Duodenal mucosa (tissue), 2 donors: ENCODE measurements around the gene RARRES1.

Experiments used
- H3K27ac ChIP-seq: one replicate; pipeline ENCODE4 v1.7.0; 2013; ENCODE audit warnings: low read depth, low read length
- H3K27me3 ChIP-seq, 2 donors: one replicate each; pipeline ENCODE4 v1.7.0; 2013; ENCODE audit warnings: low read length in 2 of 2, control low read depth in 1 of 2; ENCODE audit not compliant: insufficient read depth in 2 of 2, control insufficient read depth in 1 of 2
- H3K36me3 ChIP-seq, 2 donors: one replicate each; pipeline ENCODE4 v1.7.0; 2013; ENCODE audit warnings: low read length in 2 of 2, control low read depth in 1 of 2; ENCODE audit not compliant: insufficient read depth in 2 of 2, control insufficient read depth in 1 of 2
- H3K4me1 ChIP-seq, 2 donors: one replicate each; pipeline ENCODE4 v1.7.0; 2013; ENCODE audit warnings: low read length in 2 of 2, control low read depth in 1 of 2; ENCODE audit not compliant: insufficient read depth in 2 of 2, control insufficient read depth in 1 of 2
- H3K4me3 ChIP-seq, 2 donors: one replicate each; pipeline ENCODE4 v1.7.0; 2013; ENCODE audit warnings: low read length in 2 of 2, low read depth in 1 of 2
- H3K9ac ChIP-seq, 2 donors: one replicate each; pipeline ENCODE4 v1.7.0; 2013; ENCODE audit warnings: low read length in 2 of 2, low read depth in 1 of 2
- H3K9me3 ChIP-seq, 2 donors: one replicate each; pipeline ENCODE4 v1.7.0; 2013; ENCODE audit warnings: low read length in 2 of 2, control low read depth in 1 of 2; ENCODE audit not compliant: control insufficient read depth in 1 of 2

The RARRES1 gene

GRCh38 chr3:158652463-158652862, 79.8 kb downstream of the RARRES1 start:
- Histone ChIP-seq H3K9me3 (no peaks in the 10 kb centered on the region), H3K4me1 (no peaks in the 10 kb centered on the region), H3K36me3 (peaks cover 8 to 45% of the 10 kb centered on the region in 2 donors), H3K27ac (no peak overlapping the region), H3K9ac (no peak overlapping the region), H3K27me3 (no peaks in the 10 kb centered on the region), H3K4me3 (no peak overlapping the region)

- Histone ChIP-seq H3K9ac (no peak overlapping the region), H3K27ac (no peak overlapping the region), H3K4me1 (no peaks in the 10 kb centered on the region), H3K36me3 (peaks cover 4 to 45% of the 10 kb centered on the region in 2 donors), H3K4me3 (no peak overlapping the region), H3K27me3 (no peaks in the 10 kb centered on the region), H3K9me3 (no peaks in the 10 kb centered on the region)
Observed at GRCh38 chr3:158651192-158651591, 81.1 kb downstream of the RARRES1 start.

GRCh38 chr3:158649791-158650190, 82.5 kb downstream of the RARRES1 start:
- H3K36me3 ChIP-seq = peaks cover 4 to 40% of the 10 kb centered on the region in 2 donors

More at GRCh38 chr3:158649791-158650190, 82.5 kb downstream of the RARRES1 start:
- H3K27me3 ChIP-seq = no peaks in the 10 kb centered on the region
- H3K4me3 ChIP-seq = no peak overlapping the region
- H3K9me3 ChIP-seq = no peaks in the 10 kb centered on the region
- H3K4me1 ChIP-seq = peaks cover 5 to 9% of the 10 kb centered on the region in 2 donors
- no peak overlapping the region for H3K9ac ChIP-seq
- H3K27ac ChIP-seq = no peak overlapping the region
